Effector memory CD4-positive, alpha-beta T cell (primary cell): ENCODE results near the gene FOXA3.

ENCODE experiments used
- DNase-seq, 3 donors: peaks; one replicate each; pipeline ENCODE4 v3.0.0-alpha.2; 2020
- H3K27ac ChIP-seq: 2 replicates; pipeline ENCODE4 v1.7.0; 2013; ENCODE audit warnings: mild to moderate bottlenecking, low read length, moderate library complexity; ENCODE audit not compliant: insufficient read depth, poor library complexity, severe bottlenecking
- H3K27me3 ChIP-seq: replicated peaks from 2 replicates; pipeline ENCODE4 v1.7.0; 2013; ENCODE audit warnings: mild to moderate bottlenecking, low read length; ENCODE audit not compliant: insufficient read depth, control insufficient read depth, poor library complexity, severe bottlenecking
- H3K36me3 ChIP-seq: 2 replicates; pipeline ENCODE4 v1.7.0; 2013; ENCODE audit warnings: mild to moderate bottlenecking, low read length, moderate library complexity; ENCODE audit not compliant: control insufficient read depth, insufficient read depth
- H3K4me1 ChIP-seq: 2 replicates; pipeline ENCODE4 v1.7.0; 2013; ENCODE audit warnings: low read length, mild to moderate bottlenecking; ENCODE audit not compliant: control insufficient read depth, insufficient read depth, poor library complexity, severe bottlenecking
- H3K4me3 ChIP-seq: 2 replicates; pipeline ENCODE4 v1.7.0; 2013; ENCODE audit warnings: low read length, low read depth, mild to moderate bottlenecking; ENCODE audit not compliant: insufficient read depth, poor library complexity, severe bottlenecking
- H3K9me3 ChIP-seq: 2 replicates; pipeline ENCODE4 v1.7.0; 2013; ENCODE audit warnings: mild to moderate bottlenecking, low read length, moderate library complexity; ENCODE audit not compliant: control insufficient read depth

Gene FOXA3

DNA sequence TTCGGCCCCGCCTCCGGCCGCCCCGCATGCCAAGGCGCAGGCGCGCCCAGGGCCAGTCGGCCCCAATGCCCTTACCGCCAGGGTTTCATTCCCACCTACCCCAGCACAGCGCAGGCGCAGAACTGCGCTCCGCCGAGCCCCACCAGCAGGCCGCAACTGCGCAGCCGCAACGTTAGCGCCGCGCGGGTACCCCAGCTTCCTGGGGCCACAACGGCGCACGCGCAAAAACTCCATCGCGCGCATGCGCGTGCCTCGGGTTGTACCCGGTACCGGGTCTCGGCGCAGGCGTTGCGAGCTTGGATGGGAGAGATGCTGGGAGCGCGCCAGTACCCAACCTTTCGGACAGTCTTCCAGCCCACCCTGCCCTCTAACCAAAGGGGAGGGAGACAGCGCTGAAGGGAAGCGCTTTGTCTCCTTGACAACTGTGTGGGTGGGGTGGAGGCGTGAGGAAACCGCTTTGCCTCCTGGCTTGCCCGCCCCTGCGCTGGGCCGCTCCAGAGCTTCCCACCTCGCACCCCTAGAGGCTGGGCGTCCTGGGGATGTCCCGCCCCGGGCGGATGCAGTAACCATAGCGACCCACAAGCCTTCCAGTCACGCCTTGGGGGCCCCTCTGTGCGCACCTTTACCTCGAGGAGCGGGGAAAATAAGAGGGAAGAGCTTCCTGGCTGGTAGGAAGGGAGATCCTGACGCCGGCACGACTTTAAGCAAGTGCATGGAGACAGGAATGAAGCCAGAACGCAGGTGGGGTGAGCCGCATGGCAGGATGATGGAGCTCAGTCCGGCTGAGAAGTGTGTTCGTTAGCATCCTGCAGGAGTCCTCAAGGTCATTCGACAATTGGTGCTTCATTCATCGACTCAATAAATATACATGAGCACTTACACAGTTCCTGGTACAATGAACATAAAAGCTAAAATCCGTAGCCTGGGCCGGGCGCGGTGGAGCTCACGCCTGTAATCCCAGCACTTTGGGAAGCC is 38.8 kb downstream of the FOXA3 start:
- H3K4me1 ChIP-seq: peaks cover 9% of the 10 kb centered on the region
- DNase-seq: peak; percentile 98 to 99 (median 99)
- H3K27me3 ChIP-seq: no peaks in the 10 kb centered on the region
- peak overlapping the region; percentile 66 for H3K4me3 ChIP-seq
- H3K27ac ChIP-seq: peak overlapping the region; percentile 78
- H3K9me3 ChIP-seq: no peaks in the 10 kb centered on the region
- peaks cover 11% of the 10 kb centered on the region for H3K36me3 ChIP-seq

DNA sequence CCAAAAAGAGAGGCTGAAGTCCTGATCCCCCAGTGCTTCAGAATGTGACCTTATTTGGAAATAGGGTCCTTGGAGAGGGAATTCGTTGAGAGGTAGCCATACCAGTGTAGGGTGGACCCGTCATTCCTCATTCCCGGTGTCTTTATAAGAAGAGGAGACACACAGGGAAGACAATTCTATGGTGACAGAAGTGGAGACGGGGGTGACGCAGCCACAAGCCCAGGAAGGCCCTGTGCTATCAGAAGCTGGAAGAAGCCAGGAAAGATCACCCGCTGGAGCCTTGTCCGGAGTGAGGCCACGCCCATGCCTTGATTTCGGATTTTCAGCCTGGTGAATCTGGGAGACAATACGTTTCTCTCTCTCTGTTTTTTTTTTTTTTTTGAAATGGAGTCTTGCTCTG is 40.9 kb downstream of the FOXA3 start:
- DNase-seq: no peak
- H3K9me3 ChIP-seq: no peaks in the 10 kb centered on the region
- H3K27me3 ChIP-seq: no peaks in the 10 kb centered on the region
- H3K4me3 ChIP-seq: no peak overlapping the region
- H3K27ac ChIP-seq: no peak overlapping the region
- peaks cover 9% of the 10 kb centered on the region for H3K4me1 ChIP-seq
- no peaks in the 10 kb centered on the region for H3K36me3 ChIP-seq

DNA sequence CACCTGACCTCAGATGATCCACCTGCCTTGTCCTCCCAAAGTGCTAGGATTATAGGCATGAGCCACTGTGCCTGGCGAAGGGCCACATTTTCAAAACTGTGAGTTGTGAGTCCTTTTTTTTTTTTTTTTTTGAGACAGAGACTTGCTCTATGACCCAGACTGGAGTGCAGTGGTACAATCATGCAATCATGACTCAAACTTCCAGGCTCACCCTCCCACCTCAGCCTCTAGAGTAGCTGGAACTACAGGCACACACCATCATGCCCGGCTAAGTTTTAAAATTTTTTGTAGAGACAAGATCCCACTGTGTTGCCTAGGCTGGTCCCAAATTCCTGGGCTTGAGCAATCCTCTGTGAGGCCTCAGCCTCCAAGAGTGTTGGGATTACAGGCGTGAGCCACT is 42.1 kb downstream of the FOXA3 start:
- H3K27ac ChIP-seq: no peak overlapping the region
- no peak for DNase-seq

DNA sequence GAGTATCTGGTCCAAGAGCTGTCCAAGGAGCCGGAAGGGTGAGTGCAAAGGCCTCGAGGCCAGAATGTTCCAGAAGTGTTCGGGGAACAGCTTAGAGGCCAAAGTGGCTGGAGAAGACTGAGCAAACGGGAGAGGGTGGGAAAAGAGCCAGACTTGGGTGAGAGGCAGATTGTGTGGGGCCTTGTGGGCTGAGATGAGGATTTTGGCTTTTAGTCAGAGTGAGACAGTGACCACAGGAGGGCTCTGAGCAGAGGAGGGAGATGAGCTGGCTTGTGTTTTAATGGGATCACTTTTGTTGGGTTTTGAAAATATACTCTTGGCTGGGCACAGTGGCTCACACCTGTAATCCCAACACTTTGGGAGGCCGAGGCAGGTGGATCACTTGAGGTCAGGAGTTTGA is 44.8 kb downstream of the FOXA3 start:
- Histone ChIP-seq H3K9me3 (no peaks in the 10 kb centered on the region), H3K4me1 (no peaks in the 10 kb centered on the region), H3K36me3 (no peaks in the 10 kb centered on the region), H3K4me3 (no peak overlapping the region), H3K27me3 (no peaks in the 10 kb centered on the region), H3K27ac (no peak overlapping the region)
- DNase-seq: no peak

More for the DNA sequence above, 42.1 kb downstream of the FOXA3 start:
- Histone ChIP-seq H3K4me3 (no peak overlapping the region), H3K4me1 (peaks cover 3% of the 10 kb centered on the region), H3K27me3 (no peaks in the 10 kb centered on the region), H3K36me3 (no peaks in the 10 kb centered on the region), H3K9me3 (no peaks in the 10 kb centered on the region)

DNA sequence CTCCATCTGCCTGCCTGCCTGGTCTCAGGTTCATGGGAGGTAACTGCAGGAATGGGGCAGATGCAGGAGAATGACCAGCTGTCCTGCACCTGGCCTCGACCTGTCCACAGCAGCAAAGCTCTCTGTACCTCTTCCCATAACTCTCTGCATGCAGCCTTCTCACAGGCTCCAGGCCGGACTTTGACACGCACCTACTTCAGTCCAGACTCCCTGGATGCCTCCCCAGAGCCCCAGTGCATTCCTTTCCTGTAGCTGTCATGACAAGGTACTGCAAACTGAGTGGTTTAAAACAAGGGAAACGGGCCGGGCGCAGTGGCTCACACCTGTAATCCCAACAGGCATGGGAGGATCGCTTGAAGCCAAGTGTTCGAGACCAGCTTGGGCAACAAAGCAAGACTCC is 47.2 kb downstream of the FOXA3 start:
- no peak overlapping the region for H3K4me3 ChIP-seq
- no peaks in the 10 kb centered on the region for H3K27me3 ChIP-seq
- H3K27ac ChIP-seq: no peak overlapping the region
- H3K36me3 ChIP-seq: no peaks in the 10 kb centered on the region
- no peaks in the 10 kb centered on the region for H3K9me3 ChIP-seq
- DNase-seq: no peak
- no peaks in the 10 kb centered on the region for H3K4me1 ChIP-seq

DNA sequence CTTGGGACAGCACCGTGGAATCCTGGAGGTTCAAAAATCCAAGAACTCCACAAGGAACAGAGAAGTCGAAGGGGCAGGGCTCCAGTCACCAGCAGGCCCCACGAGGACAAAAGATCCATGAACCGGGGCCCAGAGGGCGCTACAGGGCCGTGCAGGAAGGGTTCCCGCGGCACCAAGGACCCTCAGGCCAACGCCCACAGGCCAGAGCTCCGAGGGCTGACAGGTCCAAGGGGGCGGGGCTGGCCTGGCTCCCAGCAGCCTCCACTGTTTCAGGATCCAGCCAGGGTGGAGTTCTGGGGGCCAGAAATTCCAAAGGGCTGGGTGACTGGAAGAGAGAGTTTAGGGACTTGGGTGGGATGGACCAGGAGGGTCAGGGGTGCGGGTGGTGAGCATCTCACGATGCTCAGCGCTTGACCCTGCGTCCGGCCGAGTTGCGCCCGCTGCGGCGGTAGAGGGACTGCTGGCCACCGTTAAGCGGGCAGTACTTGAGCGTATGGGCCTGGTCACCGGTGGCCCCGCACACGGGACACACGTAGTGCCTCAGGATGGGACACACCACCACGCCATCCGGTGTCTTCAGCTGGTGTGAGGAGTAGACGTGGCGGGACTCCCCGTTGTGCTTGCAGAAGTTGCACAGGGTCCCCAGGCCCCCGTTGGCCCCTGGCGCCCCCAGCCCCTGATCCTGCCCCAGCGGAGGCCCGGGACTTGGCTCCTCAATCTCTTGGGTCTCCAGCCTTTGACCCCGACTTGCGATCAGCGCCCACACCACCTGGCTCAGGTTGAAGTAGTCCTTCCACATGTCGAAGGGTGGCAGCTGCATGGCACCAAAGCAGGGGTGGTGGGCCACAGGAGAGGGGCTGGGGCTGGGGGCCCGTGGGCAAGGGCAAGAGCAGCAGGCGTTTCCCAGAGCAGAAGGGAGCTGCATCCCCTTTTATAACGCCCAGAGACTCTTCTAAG is 50.0 kb downstream of the FOXA3 start, which contains the start of gene NANOS2:
NANOS2 (minus strand) TSS at position 905 of the 957 bp plus-strand sequence; CDS start at position 820, 85 bp downstream.
- Histone ChIP-seq H3K4me1 (no peaks in the 10 kb centered on the region), H3K27ac (no peak within 1 kb of the TSS), H3K4me3 (no peak within 1 kb of the TSS), H3K36me3 (no peaks in the 10 kb centered on the region), H3K27me3 (no peaks in the 10 kb centered on the region), H3K9me3 (no peaks in the 10 kb centered on the region)
- no peak for DNase-seq

DNA sequence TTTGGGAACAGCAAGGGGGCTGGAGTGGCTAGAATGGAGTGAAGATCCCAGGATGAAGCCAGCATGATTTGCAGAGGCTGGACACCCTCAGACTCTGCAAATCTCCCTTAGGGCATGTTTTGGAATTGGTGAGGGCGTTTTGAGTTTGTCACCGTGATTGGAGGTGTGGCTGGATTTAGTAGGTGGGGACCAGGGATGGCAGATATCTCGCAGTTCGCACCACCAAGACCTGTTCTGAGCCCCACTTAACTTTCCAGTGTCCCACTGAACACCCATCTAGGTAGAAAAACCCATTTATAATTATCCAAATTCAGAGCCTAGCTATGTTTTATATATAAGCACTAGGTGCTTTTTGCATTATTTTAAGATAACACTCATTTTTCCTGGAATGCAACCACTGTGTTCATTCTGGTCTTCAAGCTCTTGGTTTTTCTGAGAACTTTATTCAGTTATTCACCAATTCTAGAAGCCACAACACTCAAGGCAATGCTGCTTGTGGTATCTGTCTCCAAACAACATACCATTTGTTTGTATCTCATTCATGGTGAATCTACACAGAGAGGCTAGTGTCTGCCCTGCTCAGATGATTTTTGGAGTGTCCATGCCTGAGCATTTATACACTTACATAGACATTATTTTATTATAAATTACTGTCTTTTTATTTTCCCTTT is 53.4 kb downstream of the FOXA3 start:
- Histone ChIP-seq H3K27ac (no peak overlapping the region), H3K4me3 (no peak overlapping the region), H3K36me3 (no peaks in the 10 kb centered on the region), H3K27me3 (no peaks in the 10 kb centered on the region), H3K9me3 (no peaks in the 10 kb centered on the region), H3K4me1 (no peaks in the 10 kb centered on the region)
- no peak for DNase-seq

DNA sequence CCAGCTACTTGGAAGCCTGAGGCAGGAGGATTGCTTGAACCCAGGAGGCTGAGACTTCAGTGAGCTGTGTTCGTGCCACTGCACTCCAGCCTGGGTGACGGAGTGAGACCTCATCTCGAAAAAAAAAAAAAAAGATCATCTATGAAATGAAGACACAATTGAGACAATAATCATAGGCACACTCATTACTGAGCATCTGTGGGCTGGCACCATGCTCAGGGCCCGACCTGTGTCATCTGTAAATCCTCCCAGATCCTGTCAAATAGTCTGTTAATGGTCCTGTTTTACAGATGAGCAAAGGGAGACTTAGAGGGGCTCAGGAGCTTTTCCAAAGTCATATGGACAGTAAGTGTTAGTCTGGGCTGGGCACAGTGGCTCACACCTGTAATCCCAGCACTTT is 54.6 kb downstream of the FOXA3 start:
- no peak overlapping the region for H3K4me3 ChIP-seq
- DNase-seq: no peak
- no peaks in the 10 kb centered on the region for H3K36me3 ChIP-seq
- H3K27me3 ChIP-seq: no peaks in the 10 kb centered on the region
- no peaks in the 10 kb centered on the region for H3K4me1 ChIP-seq
- H3K27ac ChIP-seq: no peak overlapping the region
- no peaks in the 10 kb centered on the region for H3K9me3 ChIP-seq

DNA sequence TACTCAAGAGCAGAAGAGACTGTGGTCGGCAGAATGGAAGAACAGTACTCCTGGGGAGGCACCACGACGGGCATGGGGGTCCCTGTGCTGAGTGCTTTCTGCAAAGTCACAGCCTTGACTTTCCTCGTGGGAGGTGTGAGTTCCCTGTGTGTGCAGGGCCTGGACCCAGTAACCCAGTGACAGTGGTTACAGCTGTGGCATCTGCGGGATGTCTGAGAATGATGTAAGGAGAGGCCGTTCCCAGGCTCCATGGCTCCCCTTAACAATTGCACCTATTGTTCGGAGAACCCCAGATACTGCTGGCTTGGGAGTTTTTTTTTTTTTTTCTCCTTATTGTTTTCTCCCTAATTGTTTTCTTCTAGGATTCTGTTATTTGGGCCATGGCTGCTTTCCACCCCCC is 55.6 kb downstream of the FOXA3 start:
- no peaks in the 10 kb centered on the region for H3K9me3 ChIP-seq
- no peak overlapping the region for H3K27ac ChIP-seq
- DNase-seq: no peak
- no peaks in the 10 kb centered on the region for H3K27me3 ChIP-seq
- no peaks in the 10 kb centered on the region for H3K36me3 ChIP-seq
- H3K4me3 ChIP-seq: no peak overlapping the region
- no peaks in the 10 kb centered on the region for H3K4me1 ChIP-seq
